HG02623 (cell line): ENCODE results near the gene BGLAP.
"Not testable (repeated sequence)": the region's sequence is repeated elsewhere in the genome, so short reads cannot be mapped to it uniquely, and the experiment has no call there.

Source experiments
- ATAC-seq: cut with Tn5 transposase; IDR thresholded peaks from one replicate; pipeline ENCODE4 v1.9.1; 2021; ENCODE audit warnings: moderate library complexity; ENCODE audit not compliant: unreplicated experiment

Gene BGLAP

GRCh38 chr1:156241926-156242325, at the start of gene BGLAP:
BGLAP (plus strand) TSS chr1:156242184; CDS start chr1:156242232, 48 bp downstream.
- no peak for ATAC-seq

DNA sequence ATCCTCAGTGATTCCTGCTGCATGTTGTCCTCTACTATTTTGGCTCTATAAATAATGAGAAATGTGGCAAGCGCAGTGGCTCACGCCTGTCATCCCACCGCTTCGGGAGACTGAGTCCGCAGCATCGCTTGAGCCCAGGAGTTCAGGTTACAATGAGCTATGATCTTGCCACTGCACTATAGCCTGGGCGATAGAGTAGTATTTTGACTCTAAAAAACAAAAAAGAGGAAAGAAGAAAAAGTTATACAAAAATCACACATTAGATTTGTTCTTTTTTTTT, 48.8 kb upstream of the BGLAP start:
- ATAC-seq: no peak

GRCh38 chr1:156193488-156194299, 48.3 kb upstream of the BGLAP start, which contains the start of gene SLC25A44:
SLC25A44 (plus strand) TSS chr1:156194104; CDS start chr1:156199848, 5,744 bp downstream.
- peak; percentile 96 for ATAC-seq

DNA sequence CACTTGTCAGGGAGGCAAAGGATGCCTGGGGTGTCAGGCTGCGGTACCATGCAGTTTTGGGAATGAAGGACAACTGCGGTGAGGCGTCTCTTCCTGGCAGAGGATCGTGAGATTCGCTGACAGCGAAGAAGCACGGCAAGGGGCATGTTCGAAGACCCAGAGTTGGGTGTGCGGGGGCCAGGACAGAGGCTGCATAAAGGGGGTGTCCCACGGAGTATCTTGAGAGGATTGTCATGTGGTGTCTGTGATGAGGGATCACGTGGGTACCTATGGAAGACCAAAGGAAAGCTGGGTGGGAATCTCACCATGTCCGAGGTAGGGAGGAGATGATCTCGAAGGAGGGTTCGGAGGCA, 47.7 kb upstream of the BGLAP start:
- no peak for ATAC-seq

GRCh38 chr1:156195853-156196252, 46.1 kb upstream of the BGLAP start:
- ATAC-seq: no peak

DNA sequence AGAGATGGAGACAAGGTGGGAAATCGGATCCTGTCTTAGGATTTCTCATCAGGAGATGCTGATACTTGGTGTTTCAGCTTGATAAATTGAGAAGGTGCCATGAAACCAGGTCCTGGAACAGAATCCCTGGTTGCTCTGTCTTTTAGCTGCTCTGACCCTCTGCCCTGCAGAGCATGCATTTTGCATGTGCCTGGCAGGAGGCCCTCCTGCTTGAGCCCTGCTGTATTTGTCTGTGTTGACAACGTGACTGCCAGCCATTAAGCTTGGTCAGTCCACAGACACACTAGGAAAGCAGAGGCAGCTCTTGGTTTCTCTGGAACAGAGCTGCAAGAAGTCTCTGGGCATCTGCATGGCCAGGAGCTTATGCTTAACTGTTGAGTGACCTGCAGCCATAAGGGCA, 45.5 kb upstream of the BGLAP start:
- no peak for ATAC-seq

DNA sequence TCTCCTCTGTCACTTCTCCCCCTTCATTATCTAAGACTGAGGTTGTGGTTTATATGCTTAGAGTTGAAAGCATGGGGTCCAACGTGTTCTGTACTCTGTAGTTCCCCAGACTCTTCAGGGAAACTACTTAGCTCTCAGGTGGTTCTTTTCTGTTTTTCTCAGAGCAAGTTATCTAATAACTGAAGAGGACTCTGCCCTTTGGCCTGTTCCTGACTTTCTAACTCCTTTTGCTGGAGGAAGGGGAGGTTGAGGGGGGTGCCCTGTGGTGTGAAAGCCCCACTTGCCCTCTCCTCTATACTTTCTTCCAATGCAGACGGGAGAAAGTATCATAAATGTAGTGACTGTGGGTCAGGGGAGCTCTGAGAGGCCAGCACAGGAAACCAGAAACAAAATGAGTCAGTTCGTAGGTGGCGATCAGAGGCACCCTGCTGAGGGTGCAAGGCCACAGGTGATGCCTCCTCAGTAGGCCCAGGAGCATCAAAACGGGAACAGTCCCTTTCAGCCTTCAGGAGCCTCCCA, 43.1 kb upstream of the BGLAP start:
- no peak for ATAC-seq

DNA sequence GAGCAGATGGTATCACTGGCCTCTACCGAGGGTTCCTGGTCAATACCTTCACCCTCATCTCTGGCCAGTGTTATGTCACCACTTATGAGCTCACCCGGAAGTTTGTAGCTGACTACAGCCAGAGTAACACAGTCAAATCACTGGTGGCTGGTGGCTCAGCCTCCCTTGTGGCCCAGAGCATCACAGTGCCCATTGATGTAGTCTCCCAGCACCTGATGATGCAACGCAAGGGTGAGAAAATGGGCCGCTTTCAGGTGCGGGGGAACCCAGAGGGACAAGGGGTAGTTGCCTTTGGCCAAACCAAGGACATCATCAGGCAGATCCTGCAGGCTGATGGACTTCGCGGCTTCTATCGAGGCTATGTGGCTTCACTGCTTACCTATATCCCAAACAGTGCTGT, 41.9 kb upstream of the BGLAP start:
- ATAC-seq: no peak

- ATAC-seq: no peak
These were observed 38.7 kb upstream of the BGLAP start for GRCh38 chr1:156203331-156203730.

GRCh38 chr1:156204686-156205085, 37.3 kb upstream of the BGLAP start:
- no peak for ATAC-seq

DNA sequence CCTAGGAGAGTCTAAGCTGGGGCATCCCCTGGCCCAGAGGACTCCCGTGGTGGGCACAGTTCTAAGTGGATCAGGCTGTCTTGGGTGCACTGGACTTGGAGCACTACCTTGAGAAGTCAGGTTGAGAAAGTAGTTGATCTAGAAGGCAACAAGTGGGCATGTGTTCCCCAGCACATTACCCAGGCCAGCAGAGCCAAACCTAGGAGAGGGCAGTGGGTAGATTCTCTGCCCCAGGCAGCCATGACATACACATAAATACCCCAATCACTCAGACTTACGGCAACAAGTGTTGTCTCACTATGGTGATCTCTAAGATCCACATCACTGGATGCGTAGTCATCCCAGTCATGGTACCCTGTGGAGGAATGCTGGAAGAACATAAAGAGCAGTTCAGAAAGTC, 30.7 kb upstream of the BGLAP start:
- no peak for ATAC-seq

GRCh38 chr1:156212130-156212529, 29.9 kb upstream of the BGLAP start:
- ATAC-seq: no peak

DNA sequence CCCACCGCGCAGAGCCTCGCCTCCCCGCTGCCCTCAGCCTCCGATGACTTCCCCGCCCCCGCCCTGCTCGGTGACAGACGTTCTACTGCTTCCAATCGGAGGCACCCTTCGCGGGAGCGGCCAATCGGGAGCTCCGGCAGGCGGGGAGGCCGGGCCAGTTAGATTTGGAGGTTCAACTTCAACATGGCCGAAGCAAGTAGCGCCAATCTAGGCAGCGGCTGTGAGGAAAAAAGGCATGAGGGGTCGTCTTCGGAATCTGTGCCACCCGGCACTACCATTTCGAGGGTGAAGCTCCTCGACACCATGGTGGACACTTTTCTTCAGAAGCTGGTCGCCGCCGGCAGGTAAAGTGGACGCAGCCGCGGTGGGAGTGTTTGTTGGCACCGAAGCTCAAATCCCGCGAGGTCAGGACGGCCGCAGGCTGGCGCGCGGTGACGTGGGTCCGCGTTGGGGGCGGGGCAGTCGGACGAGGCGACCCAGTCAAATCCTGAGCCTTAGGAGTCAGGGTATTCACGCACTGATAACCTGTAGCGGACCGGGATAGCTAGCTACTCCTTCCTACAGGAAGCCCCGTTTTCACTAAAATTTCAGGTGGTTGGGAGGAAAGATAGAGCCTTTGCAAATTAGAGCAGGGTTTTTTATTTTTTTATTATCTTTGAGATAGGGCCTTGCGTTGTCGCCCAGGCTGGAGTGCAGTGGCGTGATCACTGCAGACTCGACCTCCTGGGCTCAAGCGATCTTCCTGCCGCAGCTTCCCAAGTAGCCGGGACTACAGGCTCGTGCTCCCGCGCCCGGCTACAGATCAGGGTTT, 28.9 kb upstream of the BGLAP start, which contains the start of gene PMF1:
Gene PMF1, plus strand, starts transcription at position 175 of the 811 bp plus-strand sequence. Its CDS starts 9 bp downstream, at position 184.
- ATAC-seq: peak; percentile 85

- ATAC-seq: no peak
These were observed 28.4 kb upstream of the BGLAP start for GRCh38 chr1:156213644-156213966.

DNA sequence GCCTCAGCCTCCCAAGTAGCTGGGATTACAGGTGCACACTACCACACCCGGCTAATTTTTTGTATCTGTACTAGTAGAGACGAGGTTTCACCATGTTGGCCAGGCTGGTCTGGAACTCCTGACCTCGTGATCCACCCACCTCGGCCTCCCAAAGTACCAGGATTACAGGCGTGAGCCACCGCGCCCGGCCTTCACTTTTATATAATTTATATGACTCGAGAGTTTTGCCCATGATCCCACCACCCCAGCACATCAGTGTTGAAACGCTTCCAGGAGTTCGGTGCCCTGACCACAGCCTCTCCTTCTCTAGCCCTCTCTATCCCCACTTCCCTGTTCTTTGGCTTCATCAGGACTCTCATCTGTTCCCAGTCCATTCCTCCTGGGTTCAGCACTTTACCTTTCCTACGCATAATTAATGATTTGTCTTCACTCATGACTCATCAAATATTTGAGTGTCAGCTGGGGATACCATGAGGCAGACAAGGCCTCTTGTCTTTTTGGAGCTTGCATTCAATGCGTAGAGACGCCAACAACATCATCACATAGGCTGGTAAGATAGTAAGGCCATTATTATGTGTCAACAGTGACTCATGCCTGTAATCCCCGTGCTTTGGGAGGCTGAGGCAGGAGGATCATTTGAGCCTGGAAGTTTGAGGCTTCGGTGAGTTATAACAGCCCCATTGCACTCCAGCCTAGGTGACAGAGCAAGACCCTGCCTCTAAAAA, 27.8 kb upstream of the BGLAP start:
- no peak for ATAC-seq

GRCh38 chr1:156216361-156217086, 25.5 kb upstream of the BGLAP start:
- ATAC-seq: not testable (repeated sequence)

- no peak for ATAC-seq
These were observed 24.1 kb upstream of the BGLAP start for GRCh38 chr1:156217871-156218270.

DNA sequence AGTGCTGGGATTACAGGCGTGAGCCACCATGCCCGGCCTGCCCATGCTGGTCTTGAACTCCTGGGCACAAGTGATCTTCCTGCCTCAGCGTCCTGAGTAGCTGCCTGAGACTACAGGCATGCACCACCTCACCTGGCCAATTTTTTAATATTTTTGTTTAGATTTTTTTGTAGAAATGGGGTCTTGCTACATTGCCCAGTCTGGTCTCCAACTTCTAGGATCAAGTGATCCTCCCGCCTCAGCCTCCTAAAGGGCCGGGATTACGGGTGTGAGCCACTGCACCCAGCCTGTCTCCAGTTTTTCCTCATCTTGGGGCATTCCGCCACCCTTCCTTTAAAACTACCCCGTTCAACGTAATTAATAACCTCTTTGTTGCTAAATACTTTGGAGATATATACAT, 21.8 kb upstream of the BGLAP start:
- no peak for ATAC-seq

DNA sequence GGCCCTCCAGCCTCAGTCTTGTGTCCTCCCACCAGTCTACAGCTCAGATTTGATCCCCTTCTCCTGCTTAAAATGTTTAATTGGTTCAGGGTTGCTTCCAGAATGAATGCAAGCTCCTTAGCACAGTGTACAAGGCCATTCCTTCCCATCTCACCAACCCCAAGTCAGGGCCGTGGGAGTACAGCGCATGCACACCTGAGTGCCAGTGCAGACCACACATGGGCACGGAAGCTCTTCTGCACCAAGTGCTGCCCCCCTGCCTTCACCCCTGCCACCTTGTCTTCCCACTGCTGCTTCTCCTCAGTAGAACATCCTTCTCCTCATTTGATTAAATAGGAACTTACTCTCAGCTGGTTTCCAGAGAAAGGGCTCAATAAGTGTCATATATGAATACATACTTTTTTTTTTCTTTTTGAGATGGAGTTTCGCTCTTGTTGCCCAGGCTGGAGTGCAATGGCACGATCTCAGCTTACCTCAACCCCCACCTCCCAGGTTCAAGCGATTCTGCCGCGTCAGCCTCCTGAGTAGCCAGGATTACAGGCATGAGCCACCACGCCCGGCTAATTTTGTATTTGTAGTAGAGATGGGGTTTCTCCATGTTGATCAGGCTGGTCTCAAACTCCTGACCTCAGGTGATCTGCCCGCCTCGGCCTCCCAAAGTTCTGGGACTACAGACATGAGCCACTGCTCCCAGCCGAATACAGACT, 19.8 kb upstream of the BGLAP start:
- no peak for ATAC-seq

DNA sequence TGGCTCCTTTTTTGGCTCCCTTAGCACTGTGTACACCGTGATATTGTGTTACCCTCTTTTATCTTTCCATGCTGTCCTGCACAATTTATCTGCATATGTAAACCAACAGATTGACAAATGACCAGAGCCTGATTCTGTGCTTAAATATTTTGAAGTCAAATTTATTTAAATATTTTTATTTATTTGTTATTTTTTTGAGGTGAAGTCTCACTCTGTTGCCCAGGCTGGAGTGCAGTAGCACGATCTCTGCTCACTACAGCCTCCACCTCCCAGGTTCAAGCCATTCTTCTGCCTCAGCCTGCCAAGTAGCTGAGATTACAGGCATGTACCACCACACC, 16.3 kb upstream of the BGLAP start:
- no peak for ATAC-seq
